GM12892 (cell line): ENCODE measurements around the gene WEE1.

Experiments
- POLR2A ChIP-seq: IDR thresholded peaks from 2 replicates; pipeline ENCODE4 v1.6.1; 2011; ENCODE audit warnings: low read depth, low read length, control low read depth
- POLR2AphosphoS5 ChIP-seq: IDR thresholded peaks from 2 replicates; pipeline ENCODE4 v1.6.1; 2011; ENCODE audit warnings: low read depth, low read length, control low read depth

- no peak for TF ChIP-seq POLR2AphosphoS5
- no peak for TF ChIP-seq POLR2A
These were observed 45.9 kb upstream of the WEE1 start for GRCh38 chr11:9527481-9528135.
